Measurements from ENCODE around the gene GNAT1.

Gene GNAT1

GRCh38 chr3:50162034-50162883 lies 29.2 kb upstream of the GNAT1 start:
- H3K4me1 ChIP-seq, result peaks cover 100% of the 10 kb centered on the region
- peaks cover 57% of the 10 kb centered on the region for H4K20me1 ChIP-seq
- H3K9ac ChIP-seq, result peak overlapping the region; percentile 60
- H3K27me3 ChIP-seq, result no peaks in the 10 kb centered on the region
- H3K36me3 ChIP-seq, result peaks cover 57% of the 10 kb centered on the region
- H3K4me2 ChIP-seq, result peak overlapping the region; percentile 96
- H3K27ac ChIP-seq, result peak overlapping the region; percentile 86
- no peaks in the 10 kb centered on the region for H3K9me3 ChIP-seq
- TF ChIP-seq Cebpa-rat (IDR thresholded peaks at IDR 0.05), result no peak
- no peak overlapping the region for H3K4me3 ChIP-seq

GRCh38 chr3:50163572-50164455 lies 27.6 kb upstream of the GNAT1 start:
- Histone ChIP-seq H3K4me3 (no peak overlapping the region), H3K4me2 (peak overlapping the region; percentile 96), H3K27ac (peak overlapping the region; percentile 86), H3K27me3 (no peaks in the 10 kb centered on the region; the same call in 1 of the 2 replicates), H3K9ac (peak overlapping the region; percentile 60), H3K36me3 (peaks cover 64% of the 10 kb centered on the region), H4K20me1 (peaks cover 56% of the 10 kb centered on the region), H3K4me1 (peaks cover 100% of the 10 kb centered on the region), H3K9me3 (no peaks in the 10 kb centered on the region)
- no peak for TF ChIP-seq Cebpa-rat (IDR thresholded peaks at IDR 0.05)

DNA sequence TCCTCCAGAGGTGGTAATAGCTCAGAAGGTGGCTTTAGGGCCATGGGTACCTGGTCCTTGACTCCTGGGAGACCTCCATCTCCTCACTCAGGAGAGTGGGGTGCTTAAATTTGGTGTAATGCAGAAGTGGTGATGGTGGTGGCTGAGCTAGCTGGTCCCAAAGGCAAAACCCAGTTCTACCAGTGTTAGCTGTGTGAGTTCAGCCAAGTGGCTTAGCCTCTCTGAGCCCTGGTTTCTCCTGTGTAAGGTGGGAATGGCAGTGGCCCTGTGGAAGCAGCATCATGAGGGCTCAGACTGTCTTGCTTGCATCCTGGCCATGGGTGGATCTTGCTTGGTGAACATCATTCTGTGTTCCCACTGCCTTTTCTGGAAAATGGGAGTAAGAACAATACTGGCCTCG lies 26.9 kb upstream of the GNAT1 start:
- no peak for TF ChIP-seq Cebpa-rat (IDR thresholded peaks at IDR 0.05)
- Histone ChIP-seq H4K20me1 (peaks cover 54% of the 10 kb centered on the region), H3K27ac (peak overlapping the region; percentile 86), H3K36me3 (peaks cover 64% of the 10 kb centered on the region), H3K4me3 (no peak overlapping the region), H3K4me2 (peak overlapping the region; percentile 96), H3K9ac (peak overlapping the region; percentile 19; the same call in 1 of the 2 replicates), H3K4me1 (peaks cover 100% of the 10 kb centered on the region), H3K27me3 (no peaks in the 10 kb centered on the region; the same call in 1 of the 2 replicates), H3K9me3 (no peaks in the 10 kb centered on the region)

DNA sequence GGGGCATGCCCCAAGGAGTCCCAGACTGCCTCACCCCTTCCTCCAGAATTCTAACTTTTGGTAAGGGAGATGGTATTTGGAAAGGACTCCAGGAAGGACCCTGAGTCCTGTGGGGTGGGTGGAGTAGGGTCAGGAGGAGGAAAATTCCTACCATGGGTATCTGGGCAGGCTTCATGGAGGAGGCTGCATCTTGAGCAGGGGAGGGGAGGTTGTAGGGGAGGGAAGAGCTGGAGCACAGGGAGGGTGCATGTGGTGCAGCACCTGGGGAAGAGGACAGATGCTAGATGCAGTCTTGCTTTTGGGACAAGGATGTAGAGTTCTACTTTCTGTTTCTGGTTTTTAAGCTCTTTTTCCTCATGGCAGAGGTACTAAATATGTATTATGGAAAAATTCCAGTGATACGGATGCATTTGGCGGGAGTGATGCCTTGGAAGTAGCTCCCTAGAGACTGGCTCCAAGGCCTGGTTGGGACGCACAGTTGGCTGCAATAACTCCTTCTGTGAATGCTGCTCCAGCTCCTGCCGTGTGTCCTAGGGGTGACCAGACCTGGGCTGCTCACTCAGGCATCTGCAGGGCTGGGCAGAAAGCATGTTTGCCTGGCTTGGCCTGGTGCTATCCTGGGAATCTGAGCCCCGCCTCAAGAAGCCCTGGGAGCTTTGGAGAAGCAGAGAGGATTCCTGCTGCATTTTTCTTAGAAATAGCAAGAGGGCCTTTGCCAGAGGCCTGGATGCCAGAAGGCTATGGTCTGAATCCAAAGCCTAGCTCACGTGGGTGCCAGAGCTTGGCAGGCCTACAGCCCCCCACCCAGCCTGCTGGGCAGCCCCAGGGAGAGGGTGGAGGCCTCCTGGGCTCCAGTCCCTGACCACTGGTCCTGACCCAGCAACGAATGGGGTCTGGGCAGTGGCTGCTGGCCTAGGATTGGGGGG lies 26.2 kb upstream of the GNAT1 start:
- H3K27me3 ChIP-seq, result no peaks in the 10 kb centered on the region; the same call in 1 of the 2 replicates
- peak overlapping the region; percentile 56 for H3K4me3 ChIP-seq
- peak overlapping the region; percentile 86 for H3K27ac ChIP-seq
- TF ChIP-seq Cebpa-rat (IDR thresholded peaks at IDR 0.05), result no peak
- H3K4me2 ChIP-seq, result peak overlapping the region; percentile 96
- H4K20me1 ChIP-seq, result peaks cover 54% of the 10 kb centered on the region
- H3K4me1 ChIP-seq, result peaks cover 100% of the 10 kb centered on the region
- H3K9me3 ChIP-seq, result no peaks in the 10 kb centered on the region
- peaks cover 57% of the 10 kb centered on the region for H3K36me3 ChIP-seq
- H3K9ac ChIP-seq, result peak overlapping the region; percentile 72

DNA sequence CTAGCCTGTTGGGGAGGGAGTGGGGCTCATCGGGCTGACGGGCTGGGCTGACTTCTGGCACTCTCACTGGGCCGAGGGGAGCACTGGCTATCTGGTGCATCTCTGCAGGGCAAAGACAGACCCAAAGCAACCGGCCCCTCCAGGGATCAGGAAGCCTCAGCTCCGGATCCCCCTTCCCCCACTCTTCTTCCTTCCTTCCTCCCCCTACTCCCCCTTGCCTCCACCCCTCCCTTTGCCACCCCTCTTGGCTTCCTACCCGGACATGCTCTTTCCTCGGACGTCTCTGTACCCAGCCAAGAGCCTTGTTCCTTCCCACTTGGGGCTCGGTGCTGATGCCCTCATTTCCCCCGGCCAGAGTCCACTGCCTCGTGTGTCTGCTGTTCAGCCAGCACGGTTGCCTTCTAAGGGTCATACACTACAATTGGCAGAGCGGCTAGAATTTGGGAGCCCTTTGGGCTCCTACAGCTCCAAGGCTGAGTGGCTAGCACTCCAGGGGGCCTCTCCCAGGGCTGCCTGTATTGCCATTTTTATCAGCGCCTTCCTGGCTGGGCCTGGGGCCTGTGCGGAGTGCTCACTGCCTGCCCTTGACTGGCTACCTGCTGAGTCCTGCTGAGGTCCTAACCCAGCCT lies 25.4 kb upstream of the GNAT1 start:
- Histone ChIP-seq H4K20me1 (peaks cover 60% of the 10 kb centered on the region), H3K27ac (peak overlapping the region; percentile 86), H3K4me2 (peak overlapping the region; percentile 96), H3K36me3 (peaks cover 49% of the 10 kb centered on the region), H3K4me1 (peaks cover 100% of the 10 kb centered on the region), H3K4me3 (peak overlapping the region; percentile 56), H3K9me3 (no peaks in the 10 kb centered on the region), H3K27me3 (no peaks in the 10 kb centered on the region; the same call in 1 of the 2 replicates), H3K9ac (peak overlapping the region; percentile 72)
- no peak for TF ChIP-seq Cebpa-rat (IDR thresholded peaks at IDR 0.05)

DNA sequence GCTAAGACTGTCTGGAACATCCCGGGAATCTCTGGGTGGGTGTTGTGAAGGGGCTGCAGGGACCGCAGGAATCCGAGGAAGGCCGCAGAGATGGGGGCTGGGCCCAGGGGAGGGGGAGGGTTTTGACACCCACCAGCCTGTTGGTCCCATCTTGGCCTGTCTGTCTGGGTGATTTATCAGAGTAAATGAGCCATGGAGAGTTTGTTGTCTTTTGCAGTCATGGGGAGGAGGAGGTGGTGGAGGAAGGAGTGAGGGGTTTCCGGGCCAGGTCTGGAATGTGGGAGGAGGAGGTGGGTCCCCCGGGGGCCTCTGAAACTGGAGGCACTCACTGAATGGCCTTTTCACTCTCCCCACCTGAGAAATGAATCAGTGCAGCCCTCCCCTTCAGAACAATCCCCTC lies 24.8 kb upstream of the GNAT1 start:
- H3K36me3 ChIP-seq, result peaks cover 45% of the 10 kb centered on the region
- peak overlapping the region; percentile 96 for H3K4me2 ChIP-seq
- H3K9ac ChIP-seq, result peak overlapping the region; percentile 72
- peak overlapping the region; percentile 86 for H3K27ac ChIP-seq
- H4K20me1 ChIP-seq, result peaks cover 66% of the 10 kb centered on the region
- H3K4me1 ChIP-seq, result peaks cover 100% of the 10 kb centered on the region
- peak overlapping the region; percentile 56 for H3K4me3 ChIP-seq
- no peaks in the 10 kb centered on the region for H3K9me3 ChIP-seq
- H3K27me3 ChIP-seq, result no peaks in the 10 kb centered on the region; the same call in 1 of the 2 replicates
- TF ChIP-seq Cebpa-rat (IDR thresholded peaks at IDR 0.05), result no peak

DNA sequence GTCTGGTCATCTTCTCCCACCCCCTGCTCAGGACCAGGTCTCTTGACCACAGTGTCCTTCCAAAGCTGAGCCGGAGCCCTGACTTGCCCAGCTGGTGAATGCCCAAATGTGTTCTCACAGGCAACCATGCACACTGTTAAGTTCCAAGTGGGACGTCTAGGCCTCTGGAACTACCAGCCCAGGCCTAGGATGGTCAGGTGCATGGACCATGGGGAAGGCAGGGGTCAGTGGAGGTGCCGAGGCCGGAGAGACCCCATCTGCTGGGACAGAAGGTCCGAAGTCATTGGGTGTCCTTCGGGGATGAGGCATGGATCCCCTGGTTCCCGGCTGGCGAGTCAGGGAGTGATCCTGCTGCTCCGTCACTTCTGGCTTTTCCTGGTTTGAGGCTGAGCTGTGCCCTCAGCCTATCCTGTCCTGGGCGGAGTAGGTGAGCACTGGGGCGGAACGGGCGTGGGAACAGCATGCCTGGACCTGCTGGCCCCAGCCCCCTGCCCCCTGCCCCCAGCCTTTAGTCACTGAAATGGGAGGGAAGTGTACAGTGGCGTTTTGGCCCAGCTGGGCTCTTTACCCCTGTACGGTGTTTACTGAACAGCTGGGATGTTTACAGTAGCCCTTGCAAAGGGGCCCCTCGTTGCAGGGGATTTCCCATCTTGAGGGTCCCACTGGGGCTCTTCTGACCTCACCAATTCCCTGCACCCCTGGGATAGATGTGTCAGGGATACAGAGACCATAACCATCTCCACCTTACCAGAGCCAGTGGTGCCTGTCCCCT lies 24.2 kb upstream of the GNAT1 start:
- no peak for TF ChIP-seq Cebpa-rat (IDR thresholded peaks at IDR 0.05)
- Histone ChIP-seq H3K4me2 (peak overlapping the region; percentile 96), H3K27me3 (no peaks in the 10 kb centered on the region; the same call in 1 of the 2 replicates), H3K9me3 (no peaks in the 10 kb centered on the region), H3K4me3 (peak overlapping the region; percentile 56), H4K20me1 (peaks cover 73% of the 10 kb centered on the region), H3K9ac (peak overlapping the region; percentile 72), H3K27ac (peak overlapping the region; percentile 86), H3K36me3 (peaks cover 45% of the 10 kb centered on the region), H3K4me1 (peaks cover 100% of the 10 kb centered on the region)

DNA sequence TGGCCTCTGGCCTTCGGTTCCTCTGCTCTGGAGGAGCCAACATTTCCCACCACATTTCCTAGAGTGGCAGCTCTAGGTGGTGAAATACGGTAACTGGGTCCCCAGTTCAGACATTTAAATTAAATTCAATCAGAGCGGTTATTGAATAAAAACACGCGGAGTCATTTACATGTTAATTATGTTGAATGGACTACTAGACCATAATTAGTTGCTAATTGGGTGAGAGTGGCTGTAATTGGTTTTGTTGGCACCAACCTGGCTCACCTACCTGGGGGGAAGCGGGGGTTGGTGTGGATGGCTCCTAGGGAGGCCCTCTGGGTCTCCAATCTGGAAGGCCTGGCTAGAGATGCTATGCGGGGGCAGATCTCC lies 23.6 kb upstream of the GNAT1 start:
- H3K9ac ChIP-seq, result no peak overlapping the region
- TF ChIP-seq Cebpa-rat (IDR thresholded peaks at IDR 0.05), result no peak
- peaks cover 45% of the 10 kb centered on the region for H3K36me3 ChIP-seq
- peak overlapping the region; percentile 96 for H3K4me2 ChIP-seq
- no peak overlapping the region for H3K4me3 ChIP-seq
- H3K4me1 ChIP-seq, result peaks cover 100% of the 10 kb centered on the region
- H3K27ac ChIP-seq, result peak overlapping the region; percentile 56
- H3K9me3 ChIP-seq, result no peaks in the 10 kb centered on the region
- H3K27me3 ChIP-seq, result no peaks in the 10 kb centered on the region; the same call in 1 of the 2 replicates
- peaks cover 78% of the 10 kb centered on the region for H4K20me1 ChIP-seq

All from BLaER1 (cell line).